CD14-positive monocyte (primary cell): ENCODE data around the gene KIAA0319L. TPM values are rescaled to one million over a fixed set of nuclear protein-coding genes. Genes with fewer than 3 reads are reported as not detected.
A peak's percentile ranks its signal among the peaks of the same experiment; 100 is the strongest.

Experiments used
- DNase-seq, 3 donors: peaks; one replicate each; pipeline ENCODE4 v3.0.0-alpha.2; 2011 to 2022
- H2AFZ ChIP-seq: 2 replicates; pipeline ENCODE4 v1.6.0; 2012; ENCODE audit warnings: mild to moderate bottlenecking, low read depth, low read length, inconsistent platforms; ENCODE audit not compliant: insufficient read depth, poor library complexity, severe bottlenecking
- H3K27ac ChIP-seq, 2 donors: 1 replicate in 1 of 2; 2 replicates in 1 of 2; pipeline ENCODE4 v1.5.1; 2012 to 2013; ENCODE audit warnings: low read length in 2 of 2, control low read depth in 1 of 2, inconsistent platforms in 1 of 2, low read depth in 1 of 2, mild to moderate bottlenecking in 1 of 2
- H3K27me3 ChIP-seq, 2 donors: one replicate each; pipeline versions ENCODE4 v1.6.0 to v1.6.1; 2011 to 2013; ENCODE audit warnings: low read length in 2 of 2; ENCODE audit not compliant: control insufficient read depth in 2 of 2, insufficient read depth in 2 of 2
- H3K36me3 ChIP-seq, 2 donors: replicated peaks in 1 of 2; 1 replicate in 1 of 2; 2 replicates in 1 of 2; pipeline versions ENCODE4 v1.5.1 to v1.6.1; 2012 to 2013; ENCODE audit warnings: low read length in 2 of 2, control low read depth in 1 of 2, inconsistent platforms in 1 of 2, mild to moderate bottlenecking in 1 of 2; ENCODE audit not compliant: insufficient read depth in 2 of 2, control insufficient read depth in 1 of 2
- H3K4me1 ChIP-seq, 2 donors: 1 replicate in 1 of 2; 2 replicates in 1 of 2; pipeline versions ENCODE4 v1.5.1 to v1.6.1; 2012 to 2013; ENCODE audit warnings: low read length in 2 of 2, control low read depth in 1 of 2, inconsistent platforms in 1 of 2, mild to moderate bottlenecking in 1 of 2, moderate library complexity in 1 of 2; ENCODE audit not compliant: insufficient read depth in 2 of 2, control insufficient read depth in 1 of 2
- H3K4me2 ChIP-seq: replicated peaks from 2 replicates; pipeline ENCODE3; 2012; ENCODE audit warnings: low read length, moderate library complexity, mild to moderate bottlenecking; ENCODE audit not compliant: poor library complexity, severe bottlenecking; ENCODE audit errors: extremely low read depth
- H3K4me3 ChIP-seq, 3 experiments: fragments of 200-600 bp in 1 of 3; sonication (generic) in 1 of 3; replicated peaks in 1 of 3; 1 replicate in 2 of 3; 2 replicates in 1 of 3; pipeline ENCODE4 v1.5.1; 2011 to 2013; ENCODE audit warnings: low read length in 3 of 3, mild to moderate bottlenecking in 3 of 3, control low read depth in 2 of 3, low read depth in 2 of 3, inconsistent platforms in 1 of 3, moderate library complexity in 1 of 3
- H3K79me2 ChIP-seq: 2 replicates; pipeline ENCODE4 v1.6.0; 2012; ENCODE audit warnings: mild to moderate bottlenecking, control low read depth, inconsistent platforms, low read length, moderate library complexity; ENCODE audit not compliant: insufficient read depth
- H3K9ac ChIP-seq: 2 replicates; pipeline ENCODE4 v1.6.0; 2017; ENCODE audit warnings: low read length, mild to moderate bottlenecking; ENCODE audit not compliant: insufficient read depth, poor library complexity, severe bottlenecking
- H3K9me3 ChIP-seq, 2 donors: replicated peaks in 1 of 2; 1 replicate in 1 of 2; 2 replicates in 1 of 2; pipeline versions ENCODE4 v1.5.1 to v1.6.1; 2012 to 2013; ENCODE audit warnings: low read length in 2 of 2, control low read depth in 1 of 2; ENCODE audit not compliant: control insufficient read depth in 1 of 2, insufficient read depth in 1 of 2
- H4K20me1 ChIP-seq: 2 replicates; pipeline ENCODE4 v1.6.0; 2012; ENCODE audit warnings: mild to moderate bottlenecking, low read length, control low read depth, moderate library complexity; ENCODE audit not compliant: insufficient read depth
- H3K27ac Mint-ChIP-seq, 7 donors: one replicate each; pipeline ENCODE4 v1.8.0; 2020; ENCODE audit warnings: mild to moderate bottlenecking in 7 of 7, mixed read lengths in 7 of 7, moderate library complexity in 6 of 7, inconsistent platforms in 2 of 7
- H3K27me3 Mint-ChIP-seq, 3 donors: one replicate each; pipeline ENCODE4 v1.8.0; 2021 to 2022; ENCODE audit warnings: low read depth in 3 of 3, mild to moderate bottlenecking in 3 of 3, mixed read lengths in 3 of 3, moderate library complexity in 3 of 3, inconsistent platforms in 1 of 3
- H3K36me3 Mint-ChIP-seq, 2 donors: one replicate each; pipeline ENCODE4 v1.8.0; 2020; ENCODE audit warnings: mixed read lengths in 2 of 2, inconsistent platforms in 1 of 2, mild to moderate bottlenecking in 1 of 2
- H3K4me1 Mint-ChIP-seq: one replicate; pipeline ENCODE4 v1.8.0; 2020; ENCODE audit warnings: mild to moderate bottlenecking, mixed read lengths
- H3K4me3 Mint-ChIP-seq, 2 donors: one replicate each; pipeline ENCODE4 v1.8.0; 2020; ENCODE audit warnings: mild to moderate bottlenecking in 2 of 2, mixed read lengths in 2 of 2, moderate library complexity in 1 of 2
- H3K9me3 Mint-ChIP-seq, 7 donors: one replicate each; pipeline ENCODE4 v1.8.0; 2020 to 2022; ENCODE audit warnings: mixed read lengths in 7 of 7, mild to moderate bottlenecking in 6 of 7, moderate library complexity in 6 of 7, inconsistent platforms in 2 of 7
- CTCF ChIP-seq: fragments of 200-600 bp; IDR thresholded peaks from one replicate; pipeline ENCODE4 v1.8.0; 2022; ENCODE audit warnings: antibody characterized with exemption, mild to moderate bottlenecking
- WGBS: methylation state at CpG from one replicate; pipeline ENCODE4 v1.1.5; 2013; ENCODE audit warnings: missing lambda C conversion rate; ENCODE audit not compliant: insufficient coverage; 5-methylcytosine and 5-hydroxymethylcytosine counted together
- intact Hi-C, 2 donors: fragments of 100-400 bp; cut with micrococcal nuclease; formaldehyde crosslinking; loops; one replicate each; pipeline versions ENCODE4 v1.15.0 to v1.15.1; 2023
- polyA plus RNA-seq, 3 donors: library from polyadenylated mRNA; depleted of rRNA in 1 of 3; unstranded in 2 of 3; stranded (reverse) in 1 of 3; fragments of 300-500 nt in 2 of 3; fragments of >200 nt in 1 of 3; fragmentation: Illumina TruSeq in 2 of 3; gene quantifications; 1 replicate in 2 of 3; 2 replicates in 1 of 3; pipeline ENCODE4 v1.2.3, GENCODE V29; 2012 to 2021

KIAA0319L gene
- polyA plus RNA-seq, 3 donors, result 20.6 to 75.3 (median 28.6) TPM

- no peak for DNase-seq
- Histone ChIP-seq H4K20me1 (no peaks in the 10 kb centered on the region), H3K27ac (peak overlapping the region in 1 of 2 donors; percentile 2), H3K9me3 (no peaks in the 10 kb centered on the region), H3K4me2 (no peak overlapping the region), H3K4me1 (peaks cover 17 to 19% of the 10 kb centered on the region in 2 donors), H3K27me3 (no peaks in the 10 kb centered on the region), H3K36me3 (peaks cover 40 to 43% of the 10 kb centered on the region in 2 donors), H3K79me2 (no peaks in the 10 kb centered on the region), H3K9ac (no peak overlapping the region), H3K4me3 (no peak overlapping the region), H2AFZ (no peak overlapping the region)
- H3K36me3 Mint-ChIP-seq, result peaks cover 50 to 62% of the 10 kb centered on the region in 2 donors
- TF ChIP-seq CTCF, result no peak
- intact Hi-C loops, result no loop called here
- H3K27me3 Mint-ChIP-seq, result peaks cover 0 to 2% (median 2%) of the 10 kb centered on the region in 3 donors
- no CpG with 5 or more reads among the region's 4 CpGs for WGBS
- H3K4me1 Mint-ChIP-seq, result peaks cover 25% of the 10 kb centered on the region
- H3K27ac Mint-ChIP-seq, result peak overlapping the region in 1 of 7 donors; percentile 30
- H3K4me3 Mint-ChIP-seq, result no peak overlapping the region
- H3K9me3 Mint-ChIP-seq, result peaks cover 0 to 3% (median 0%) of the 10 kb centered on the region in 7 donors
These were observed 126.4 kb downstream of the KIAA0319L start for GRCh38 chr1:35430762-35431161.

- Mint-ChIP-seq H3K36me3 (peaks cover 30 to 42% of the 10 kb centered on the region in 2 donors), H3K27ac (peak overlapping the region in 2 of 7 donors; percentile 84 to 91), H3K27me3 (peaks cover 0 to 2% (median 0%) of the 10 kb centered on the region in 3 donors), H3K9me3 (peaks cover 0 to 3% (median 0%) of the 10 kb centered on the region in 7 donors), H3K4me3 (no peak overlapping the region), H3K4me1 (peaks cover 24% of the 10 kb centered on the region)
- no peak for TF ChIP-seq CTCF
- Histone ChIP-seq H3K36me3 (peaks cover 19 to 21% of the 10 kb centered on the region in 2 donors), H3K27me3 (no peaks in the 10 kb centered on the region), H3K27ac (peak overlapping the region in 1 of 2 donors; percentile 65), H3K4me2 (no peak overlapping the region), H2AFZ (no peak overlapping the region), H3K4me1 (peaks cover 17 to 20% of the 10 kb centered on the region in 2 donors), H3K79me2 (no peaks in the 10 kb centered on the region), H4K20me1 (no peaks in the 10 kb centered on the region), H3K9me3 (no peaks in the 10 kb centered on the region), H3K9ac (no peak overlapping the region), H3K4me3 (no peak overlapping the region)
- intact Hi-C loops, result no loop called here
- 100% methylated on average over 2 of the region's 7 CpGs for WGBS
- no peak for DNase-seq
These were observed 128.8 kb downstream of the KIAA0319L start for GRCh38 chr1:35428360-35428759.
